Stimulated activated CD4-positive, alpha-beta T cell treated with anti-CD3 and anti-CD28 coated beads, Interleukin-12 subunit alpha, Interleukin-12 subunit beta, amount 100 ng/mL, for 4 hours (primary cell): Measurements from ENCODE around the gene EXOSC2.

Experiments used
- DNase-seq: peaks from one replicate; pipeline ENCODE4 v3.0.0-alpha.2; 2020

The EXOSC2 gene

DNA sequence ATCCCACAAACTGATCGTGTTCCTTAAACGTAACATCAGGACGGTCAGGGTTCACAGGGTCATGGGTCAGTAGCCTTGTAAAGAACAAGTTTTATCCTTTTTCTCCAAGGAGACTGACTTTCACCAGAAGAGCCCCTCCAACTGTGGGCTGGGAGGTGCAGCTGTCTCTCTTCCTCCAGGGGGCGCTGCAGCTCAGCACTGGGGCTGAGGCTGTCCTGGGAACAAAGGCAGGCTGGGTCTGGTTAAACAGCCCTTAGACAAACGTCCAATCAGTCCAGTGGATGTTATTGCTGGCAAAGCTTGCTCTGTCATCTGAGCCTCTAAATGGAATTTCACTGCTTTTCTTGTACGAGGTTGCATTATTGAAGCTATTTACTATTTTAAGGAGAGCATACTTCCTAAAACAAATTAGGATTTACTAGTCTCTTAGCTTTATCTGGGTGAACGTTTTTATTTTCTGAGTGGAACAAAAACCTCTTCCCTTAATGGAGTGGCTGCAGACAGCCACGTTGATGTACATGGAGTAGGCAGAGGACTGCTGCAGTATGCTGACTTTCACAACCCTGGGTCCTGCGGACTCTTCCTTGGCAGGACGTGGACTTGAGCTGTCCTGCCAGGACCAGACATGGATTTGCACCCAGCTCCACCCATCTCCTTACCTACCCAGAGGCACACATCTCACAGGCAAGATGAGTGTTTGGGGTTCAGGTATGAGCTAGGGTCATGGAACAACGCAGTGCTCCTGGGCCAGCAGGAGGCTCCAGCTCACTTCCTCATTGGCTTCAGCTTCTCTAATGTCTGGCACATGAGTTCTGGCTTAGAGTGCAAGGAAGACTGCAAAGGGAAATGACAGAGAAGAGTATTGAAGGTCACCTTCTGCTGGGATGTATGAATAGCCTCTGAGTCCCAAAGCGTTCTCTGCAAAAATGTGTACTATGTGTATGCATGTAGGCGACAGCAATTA, 7.8 kb downstream of the EXOSC2 start:
- DNase-seq: peak; percentile 65

DNA sequence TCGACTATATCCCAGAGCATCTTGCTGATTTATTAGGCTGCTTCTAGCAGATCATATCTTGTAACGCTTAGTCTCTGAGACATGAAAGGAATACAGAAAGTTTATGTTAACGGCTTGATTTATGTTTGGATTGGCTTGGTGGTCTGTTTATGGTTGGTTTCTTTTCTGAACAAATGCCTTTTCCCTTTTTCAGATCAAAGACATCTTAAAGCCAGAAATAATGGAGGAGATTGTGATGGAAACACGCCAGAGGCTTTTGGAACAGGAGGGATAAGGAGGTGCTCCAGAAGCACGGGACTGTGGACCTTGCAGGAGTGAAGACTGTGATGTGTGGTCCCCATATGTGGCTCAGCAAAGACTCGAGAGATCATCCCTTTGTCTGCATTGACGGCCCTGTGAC, 9.9 kb downstream of the EXOSC2 start:
- no peak for DNase-seq

DNA sequence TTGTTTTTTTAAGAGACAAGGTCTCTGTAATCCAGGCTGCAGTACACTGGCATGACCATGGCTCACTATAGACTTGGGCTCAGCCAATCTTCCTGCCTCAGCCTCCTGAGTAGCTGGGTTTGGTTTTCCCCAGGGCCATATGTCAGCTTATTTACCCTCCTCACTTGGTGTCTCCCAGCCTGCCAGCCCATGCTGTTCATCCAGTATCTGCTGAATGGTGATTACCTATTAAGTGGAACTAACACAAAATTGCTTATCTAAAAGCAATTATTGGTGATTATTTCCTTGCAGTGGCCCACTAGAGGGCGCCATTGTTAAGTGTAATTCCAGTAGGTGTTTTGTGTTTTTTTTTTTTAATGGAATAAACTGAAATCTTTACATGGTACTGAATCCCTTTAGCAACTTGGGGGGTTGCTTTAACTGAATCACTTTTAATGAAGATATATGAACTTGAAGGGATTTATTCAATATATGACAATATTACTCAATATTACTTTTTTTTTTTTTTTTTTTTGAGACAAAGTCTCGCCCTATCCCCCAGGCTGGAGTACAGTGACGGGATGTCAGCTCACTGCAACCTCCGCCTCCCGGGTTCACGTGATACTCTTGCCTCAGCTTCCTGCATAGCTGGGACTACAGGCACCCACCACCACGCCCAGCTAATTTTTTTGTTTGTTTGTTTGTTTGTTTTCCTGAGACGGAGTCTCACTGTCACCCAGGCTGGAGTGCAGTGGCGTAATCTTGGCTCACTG, 13.8 kb downstream of the EXOSC2 start:
- DNase-seq: peak; percentile 67

DNA sequence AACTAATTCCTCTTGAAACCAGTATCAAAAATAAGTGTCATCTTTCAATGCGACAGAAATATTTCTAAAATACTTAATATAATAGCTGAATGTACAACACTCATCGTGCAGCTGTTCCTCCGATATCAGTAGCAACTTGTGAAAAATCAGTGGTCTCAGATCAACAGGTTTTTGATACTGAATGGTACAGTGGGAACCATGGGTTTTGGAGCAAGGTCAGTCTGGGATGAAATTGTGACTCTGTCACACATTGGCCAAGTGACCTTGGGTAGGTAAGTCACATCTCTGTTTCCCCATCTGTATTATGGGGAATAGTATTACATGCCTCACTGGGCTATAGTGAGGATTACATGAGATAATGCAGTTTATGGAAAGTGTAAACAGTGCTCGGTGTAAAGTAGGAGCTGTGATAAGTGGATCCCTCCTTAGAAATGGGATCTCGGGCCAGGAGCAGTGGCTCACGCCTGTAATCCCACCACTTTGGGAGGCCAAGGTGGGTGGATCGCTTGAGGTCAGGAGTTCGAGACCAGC, 17.3 kb downstream of the EXOSC2 start:
- DNase-seq: no peak

DNA sequence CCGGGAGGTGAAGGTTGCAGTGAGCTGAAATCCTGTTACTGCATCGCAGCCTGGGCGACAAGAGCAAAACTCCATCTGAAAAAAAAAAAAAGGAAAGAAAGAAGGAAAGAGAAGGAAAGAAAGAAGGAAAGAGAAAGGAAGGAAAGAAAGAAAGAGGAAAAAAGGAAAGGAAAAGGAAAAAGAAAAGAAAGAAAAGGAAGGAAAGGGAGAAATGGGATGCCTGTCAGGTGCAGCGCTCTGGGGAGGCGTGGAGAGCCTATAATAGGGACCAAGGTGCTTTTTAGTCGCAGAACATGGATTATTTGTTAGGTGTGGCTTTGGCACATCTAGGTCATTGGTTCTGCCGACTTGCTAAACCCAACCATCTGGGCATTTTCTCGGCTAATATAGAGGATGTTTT, 17.9 kb downstream of the EXOSC2 start:
- DNase-seq: no peak

DNA sequence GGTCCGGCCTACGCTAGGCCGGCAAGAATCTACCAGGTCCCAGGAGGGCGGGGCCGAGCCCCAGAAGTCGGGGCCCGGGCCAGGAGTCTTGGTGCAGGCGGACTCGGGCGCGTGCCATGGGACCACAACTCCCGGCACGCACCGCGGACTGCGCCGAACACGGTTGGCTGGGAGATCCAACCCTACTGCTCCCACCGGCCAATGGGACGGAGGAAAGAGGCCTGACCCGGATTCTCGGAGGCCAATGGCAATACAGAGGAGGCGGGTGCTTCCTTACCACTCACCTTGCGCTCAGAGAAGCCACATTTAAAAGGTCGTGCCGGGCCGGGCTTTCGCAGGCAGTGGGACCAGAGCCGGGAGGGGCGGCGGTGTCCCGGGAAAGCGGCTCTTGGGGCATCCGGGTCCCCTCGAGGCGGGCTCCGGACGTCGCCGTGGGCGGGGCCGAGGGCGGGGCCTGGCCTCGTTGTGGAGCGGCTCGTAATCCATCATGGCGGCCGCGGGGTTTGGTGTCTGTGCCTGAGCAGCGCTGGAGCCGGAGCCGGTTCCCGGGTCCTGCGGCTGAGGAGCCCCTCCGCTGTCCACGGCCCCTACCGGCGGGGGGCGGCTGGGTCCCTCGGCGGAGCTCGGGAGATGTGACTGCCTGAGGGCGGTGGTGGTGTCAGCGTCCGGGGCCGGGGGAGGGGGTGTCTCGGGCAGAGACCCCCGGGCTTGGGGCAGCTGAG, 19.1 kb downstream of the EXOSC2 start:
- peak; percentile 91 for DNase-seq

DNA sequence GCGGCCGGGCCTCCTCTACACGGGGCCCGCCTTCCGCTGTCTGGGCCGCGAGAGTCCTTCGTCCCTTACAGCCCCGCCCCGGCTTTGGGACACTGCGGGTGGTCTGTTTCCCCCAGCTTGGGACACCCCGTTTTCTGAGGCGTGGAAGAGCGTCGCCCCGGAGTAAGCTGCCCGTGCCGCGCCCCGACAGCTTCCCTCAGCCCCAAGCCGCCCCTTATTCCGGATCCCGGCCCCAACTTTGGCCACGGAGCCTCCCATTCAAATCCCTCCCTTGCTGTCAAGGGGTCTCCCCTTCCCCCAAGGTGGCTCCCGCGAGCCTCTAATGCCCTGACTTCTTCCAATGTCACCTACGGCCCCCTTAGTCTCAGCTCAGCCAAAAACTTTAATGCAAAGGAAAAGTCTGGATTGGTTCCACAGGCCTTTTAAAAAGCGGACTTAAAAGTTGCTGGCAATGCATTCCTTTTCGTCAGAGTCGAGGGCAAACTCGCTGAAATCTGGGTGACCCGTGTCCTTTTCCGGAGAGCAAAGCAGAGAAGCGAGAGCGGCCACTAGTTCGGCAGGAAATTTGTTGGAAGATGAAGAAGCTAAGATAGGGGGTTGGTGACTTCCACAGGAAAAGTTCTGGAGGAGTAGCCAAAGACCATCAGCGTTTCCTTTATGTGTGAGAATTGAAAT, 19.8 kb downstream of the EXOSC2 start:
- peak; percentile 20 for DNase-seq

DNA sequence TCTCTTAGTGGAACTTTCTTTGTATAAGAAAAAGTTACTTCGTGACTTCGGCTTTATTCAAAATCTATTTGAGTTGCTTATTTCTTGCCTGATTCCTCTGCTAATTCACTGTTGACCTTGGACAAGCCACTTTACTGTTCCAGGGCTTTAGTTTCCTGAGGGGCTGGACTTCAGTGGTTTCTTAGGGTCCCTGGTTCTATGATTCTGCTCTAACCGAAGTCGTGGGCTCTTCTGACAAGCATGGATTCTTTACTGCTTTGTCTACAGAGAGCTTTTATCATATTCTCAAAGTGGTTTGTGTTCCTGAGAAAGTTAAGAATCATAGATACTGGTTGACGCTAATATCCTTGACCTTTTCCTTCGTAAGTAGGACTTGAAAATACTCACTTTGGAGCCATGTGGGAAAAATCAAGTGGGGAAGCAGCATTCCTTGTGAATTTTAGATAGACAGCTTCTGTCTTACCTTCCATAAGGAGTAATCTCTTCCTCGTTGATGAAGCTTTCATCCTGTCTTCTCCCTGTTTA, 21.1 kb downstream of the EXOSC2 start:
- DNase-seq: no peak

DNA sequence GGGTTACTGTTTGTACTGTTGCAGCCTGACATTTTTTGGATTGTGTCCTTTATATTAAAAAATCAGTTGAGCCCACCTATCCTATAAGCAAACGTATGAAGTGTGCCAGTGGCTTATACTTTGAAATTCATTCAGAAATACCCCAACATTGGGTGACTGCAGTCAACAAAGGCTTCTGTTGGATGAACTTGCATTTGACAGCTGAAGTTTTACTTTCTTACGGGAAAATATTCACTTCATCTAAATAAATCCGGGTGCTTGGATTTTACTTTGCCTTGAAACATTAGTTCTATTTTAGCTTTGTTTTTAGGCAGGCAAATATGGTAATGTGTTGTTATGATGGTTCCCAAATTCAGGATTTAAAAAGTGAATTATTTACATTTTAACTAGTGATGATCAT, 21.7 kb downstream of the EXOSC2 start:
- DNase-seq: no peak

DNA sequence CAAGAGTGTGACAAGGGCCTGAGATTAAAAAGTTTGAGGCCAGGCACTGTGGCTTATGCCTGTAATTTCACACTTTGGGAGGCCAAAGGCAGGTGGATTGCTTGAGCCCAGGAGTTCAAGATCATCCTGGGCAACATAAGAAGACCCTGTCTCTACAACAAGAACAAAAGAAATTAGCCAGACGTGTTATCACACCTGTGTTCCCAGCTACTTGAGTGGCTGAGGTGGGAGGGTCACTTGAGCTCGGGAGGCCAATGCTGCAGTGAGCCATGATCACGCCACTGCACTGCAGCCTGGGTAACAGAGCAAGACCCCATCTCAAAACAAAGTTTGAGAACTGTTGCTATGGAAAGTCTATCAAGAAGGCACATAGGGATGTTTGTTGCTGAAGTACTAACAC, 25.0 kb downstream of the EXOSC2 start:
- DNase-seq: no peak

DNA sequence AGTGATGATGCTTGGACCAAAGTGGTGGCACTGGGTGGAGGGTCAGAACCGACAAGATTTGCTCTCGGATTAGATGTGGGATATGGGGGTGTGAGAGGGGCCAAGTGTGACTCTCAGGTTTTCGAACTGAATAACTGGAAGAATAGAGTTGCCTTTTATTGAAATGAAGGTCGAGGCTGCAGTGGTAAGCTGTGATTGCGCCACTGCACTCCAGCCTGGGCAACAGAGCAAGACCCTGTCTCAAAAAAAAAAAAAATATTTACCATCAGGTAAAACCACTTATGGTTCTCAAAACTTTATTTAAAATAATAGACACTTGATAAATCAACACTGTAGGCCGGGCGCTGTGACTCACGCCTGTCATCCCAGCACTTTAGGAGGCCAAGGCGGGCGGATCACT, 27.2 kb downstream of the EXOSC2 start:
- DNase-seq: no peak

DNA sequence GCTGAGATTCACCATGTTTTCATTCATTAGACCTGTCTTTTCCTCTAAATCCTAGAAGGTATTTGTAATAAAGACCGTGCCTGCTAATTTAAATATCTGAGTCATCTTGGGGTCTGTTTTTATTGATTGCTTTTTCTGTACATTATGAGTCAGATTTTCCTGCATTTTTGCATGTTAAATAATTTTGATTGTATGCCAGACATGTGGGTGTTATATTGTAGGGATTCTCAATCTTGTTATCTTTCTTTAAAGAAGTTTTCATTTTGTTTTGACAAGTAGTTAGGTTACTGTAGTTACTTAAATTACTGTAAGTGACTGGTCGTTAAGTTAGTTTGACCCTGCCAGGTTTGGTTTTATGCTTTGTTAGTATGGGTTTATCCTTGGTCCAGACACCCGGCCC, 35.1 kb downstream of the EXOSC2 start:
- no peak for DNase-seq

DNA sequence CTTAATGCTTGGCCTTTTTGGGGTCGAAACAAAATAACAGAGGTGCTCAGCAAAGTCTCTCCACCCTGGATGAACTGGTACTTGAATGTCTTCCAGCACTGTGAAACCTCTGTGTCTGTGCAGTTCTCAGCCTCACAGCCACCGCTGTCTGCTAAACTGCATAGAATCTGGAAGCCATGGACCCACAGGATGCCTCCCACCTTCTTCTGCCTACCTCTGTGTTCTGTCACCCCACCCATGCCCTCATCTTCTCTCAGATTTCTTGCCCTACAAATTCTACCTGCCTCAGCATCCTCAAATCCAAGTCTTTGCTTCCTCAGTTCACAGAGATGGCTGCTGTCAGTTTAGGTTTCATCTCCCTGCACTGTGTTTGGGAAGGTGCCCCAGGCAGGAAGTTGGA, 35.6 kb downstream of the EXOSC2 start:
- DNase-seq: no peak

DNA sequence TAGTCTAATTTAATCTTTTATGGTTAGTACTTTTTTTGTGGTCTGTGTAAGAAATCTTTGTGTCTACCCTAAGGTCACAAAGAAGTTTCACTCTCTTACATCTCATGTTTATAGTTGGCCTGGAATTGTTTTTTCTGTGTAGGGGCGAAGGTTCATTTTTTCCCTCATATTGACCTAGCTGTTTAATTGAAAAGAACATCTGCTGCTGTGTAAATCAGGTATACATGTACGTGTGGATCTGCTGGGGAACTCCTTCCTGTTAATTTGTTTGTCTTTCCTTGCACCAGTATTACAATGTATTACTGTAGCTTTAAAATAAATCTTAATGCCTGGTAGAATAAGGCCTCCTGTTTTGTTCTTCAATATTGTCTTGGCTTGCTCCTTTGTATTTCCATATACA, 37.8 kb downstream of the EXOSC2 start:
- no peak for DNase-seq

DNA sequence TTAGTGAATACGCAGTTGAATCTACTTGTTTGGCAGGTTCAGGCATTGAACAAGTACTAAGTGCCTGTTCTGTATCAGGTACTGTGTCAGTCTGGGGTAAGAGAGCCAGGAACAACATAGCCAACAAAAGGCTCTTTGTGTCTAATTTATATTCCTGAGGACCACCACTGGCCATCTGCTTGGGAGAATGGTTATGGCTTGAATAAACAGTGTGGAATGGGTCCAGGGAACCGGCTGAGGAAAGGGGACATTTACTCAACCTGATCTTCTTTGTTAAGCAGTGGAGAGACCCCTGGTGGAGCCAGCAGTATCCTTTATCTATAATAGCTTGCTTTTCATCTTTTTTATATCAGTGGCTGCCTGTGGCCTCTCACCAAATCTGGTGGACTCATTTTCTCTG, 38.6 kb downstream of the EXOSC2 start:
- DNase-seq: no peak

DNA sequence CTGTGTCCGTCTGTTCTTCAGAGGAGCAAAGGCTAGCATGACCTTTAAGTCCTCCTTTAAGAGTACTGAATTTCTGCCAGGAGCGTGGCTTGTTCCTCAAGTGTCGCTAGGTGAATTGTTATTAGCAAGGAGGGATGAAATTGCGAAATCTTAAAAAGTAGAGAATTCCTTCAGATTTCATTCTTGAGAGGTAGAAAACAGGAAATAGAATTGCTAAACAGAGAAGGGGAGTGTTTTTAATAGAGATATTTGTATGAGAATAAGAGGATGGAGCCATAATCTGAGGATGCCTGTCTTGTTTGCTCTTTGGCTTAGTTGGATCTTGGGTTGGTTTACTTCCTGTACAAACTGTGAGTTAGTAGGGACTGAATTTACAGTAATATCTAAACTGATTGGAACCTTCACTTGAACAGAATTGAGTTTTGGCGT, 39.2 kb downstream of the EXOSC2 start:
- DNase-seq: no peak

DNA sequence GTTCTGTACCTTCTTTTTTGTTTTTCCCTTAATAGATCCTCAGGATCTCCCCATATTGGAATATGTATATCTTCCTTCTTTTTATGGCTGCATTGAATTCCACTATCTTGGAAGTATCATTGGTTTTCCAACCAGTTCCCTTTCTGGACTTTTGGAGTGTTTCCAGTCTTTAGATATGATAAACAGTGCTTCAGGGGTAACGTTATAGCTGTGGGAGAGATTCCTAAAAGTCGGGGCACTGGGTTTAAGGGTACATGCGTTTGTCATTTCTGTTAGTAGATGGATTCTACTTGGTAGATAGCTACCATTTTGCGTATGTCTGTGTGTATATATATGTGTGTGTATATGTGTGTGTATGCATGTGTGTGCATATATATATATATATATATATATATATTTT, 42.0 kb downstream of the EXOSC2 start:
- no peak for DNase-seq

DNA sequence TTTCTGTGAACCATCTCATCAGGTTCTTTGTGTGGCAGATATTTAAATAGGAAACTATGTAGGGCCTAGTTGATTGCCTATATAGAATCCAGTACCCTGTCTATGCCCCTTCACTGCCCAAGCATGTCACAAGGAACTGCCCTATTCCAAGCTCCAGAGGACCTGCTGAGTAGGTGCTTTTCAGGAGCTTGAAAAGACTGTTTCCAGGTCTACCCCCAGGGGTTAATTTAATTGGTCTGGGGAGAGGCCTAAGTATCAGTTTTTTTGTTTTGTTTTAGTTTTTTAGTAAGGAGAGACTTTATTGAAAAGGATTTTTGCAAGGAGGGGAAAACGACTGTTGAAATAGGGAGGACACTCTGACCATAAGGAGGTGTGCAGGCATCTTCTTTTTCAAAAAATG, 43.3 kb downstream of the EXOSC2 start:
- no peak for DNase-seq

DNA sequence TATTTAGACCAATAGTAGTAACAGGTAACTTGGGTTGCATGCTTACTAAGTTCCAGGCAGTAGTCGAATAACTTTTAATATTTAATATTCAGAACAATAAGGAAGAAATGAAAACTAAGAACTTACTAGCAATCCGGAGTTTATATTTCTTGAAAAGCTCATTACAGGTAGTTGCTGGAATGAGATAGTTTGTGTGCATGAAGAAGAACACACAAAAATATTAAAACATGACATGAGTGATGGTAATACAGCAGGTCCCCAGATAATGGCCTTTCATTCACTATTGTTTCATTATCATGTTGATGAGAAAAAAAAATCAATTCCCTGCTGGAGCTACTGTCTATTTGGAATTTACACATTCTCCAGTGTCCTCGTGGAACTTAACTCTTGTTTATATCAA, 44.7 kb downstream of the EXOSC2 start:
- no peak for DNase-seq

DNA sequence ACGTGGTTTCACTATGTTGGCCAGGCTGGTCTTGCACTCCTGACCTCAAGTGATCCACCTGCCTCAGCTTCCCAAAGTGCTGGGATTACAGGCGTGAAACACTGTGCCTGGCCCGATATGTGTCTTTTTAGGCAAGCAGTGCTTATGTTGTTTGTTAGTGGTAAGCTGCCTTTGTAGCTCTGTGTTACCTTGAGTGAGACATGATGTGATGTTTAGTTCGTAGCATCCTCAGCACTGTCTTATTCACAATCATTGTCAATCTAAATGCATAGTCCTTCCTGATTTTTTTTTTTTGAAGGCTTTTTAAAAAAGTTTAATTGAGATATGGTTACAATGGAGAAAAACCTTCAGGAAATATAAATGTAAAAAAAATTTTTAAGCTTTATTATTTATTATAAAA, 45.5 kb downstream of the EXOSC2 start:
- DNase-seq: no peak

DNA sequence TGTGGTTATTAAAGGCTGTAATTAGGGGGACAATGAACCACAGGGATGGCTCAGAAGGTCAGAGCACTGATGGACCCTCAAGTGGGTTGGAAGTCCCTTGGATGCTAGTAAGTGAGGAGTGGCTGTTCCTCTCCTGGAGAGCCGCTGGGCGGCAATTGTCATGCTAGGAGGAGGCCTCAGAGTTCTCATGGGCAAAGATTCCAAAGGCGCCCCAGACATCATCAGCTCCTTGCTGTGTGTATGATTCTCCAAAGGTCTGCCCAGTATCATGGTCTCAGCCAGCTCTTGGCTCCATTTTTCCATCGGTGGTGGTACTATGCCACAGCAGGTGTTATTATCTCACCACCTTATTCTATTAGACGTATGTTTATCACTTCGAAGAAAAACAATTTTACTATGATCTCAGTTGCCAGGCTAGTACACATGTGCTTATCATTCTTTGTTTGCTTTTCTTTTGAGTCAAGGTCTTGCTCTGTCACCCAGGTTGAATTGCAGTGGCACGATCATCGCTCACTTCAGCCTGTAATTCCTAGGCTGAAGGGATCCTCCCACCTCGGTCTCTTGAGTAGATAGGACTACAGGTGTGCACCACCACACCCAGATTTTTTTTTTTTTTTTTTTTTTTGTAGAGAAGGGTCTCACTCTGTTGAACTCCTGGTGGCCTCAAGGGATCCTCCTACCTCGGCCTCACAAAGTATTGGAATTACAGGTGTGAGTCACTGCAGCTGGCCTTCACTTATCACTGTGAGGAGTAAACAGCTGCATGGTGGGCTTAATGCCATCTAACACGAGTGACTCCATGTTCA, 46.8 kb downstream of the EXOSC2 start:
- DNase-seq: no peak

DNA sequence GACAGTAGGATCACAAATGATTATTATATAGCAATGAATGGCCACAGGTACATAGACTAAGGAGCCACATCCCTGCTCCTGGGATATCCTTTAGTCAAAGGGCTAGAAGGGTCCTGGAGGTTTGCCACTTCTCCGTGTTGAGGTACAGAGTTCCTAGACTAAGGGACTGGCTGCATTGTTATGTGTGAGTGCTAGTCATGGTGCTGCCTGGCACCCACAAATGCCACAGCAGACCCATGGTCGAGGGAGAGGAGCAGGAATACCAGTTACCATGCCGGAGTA, 47.4 kb downstream of the EXOSC2 start:
- DNase-seq: no peak
